Measurements from ENCODE around the gene NDST3. TPM values are rescaled to one million over a fixed set of nuclear protein-coding genes. Genes with fewer than 3 reads are reported as not detected.

Gene NDST3
- total RNA-seq, 6 experiments from 2014 or later = 0.25 to 1.0 (median 0.57) TPM

DNA sequence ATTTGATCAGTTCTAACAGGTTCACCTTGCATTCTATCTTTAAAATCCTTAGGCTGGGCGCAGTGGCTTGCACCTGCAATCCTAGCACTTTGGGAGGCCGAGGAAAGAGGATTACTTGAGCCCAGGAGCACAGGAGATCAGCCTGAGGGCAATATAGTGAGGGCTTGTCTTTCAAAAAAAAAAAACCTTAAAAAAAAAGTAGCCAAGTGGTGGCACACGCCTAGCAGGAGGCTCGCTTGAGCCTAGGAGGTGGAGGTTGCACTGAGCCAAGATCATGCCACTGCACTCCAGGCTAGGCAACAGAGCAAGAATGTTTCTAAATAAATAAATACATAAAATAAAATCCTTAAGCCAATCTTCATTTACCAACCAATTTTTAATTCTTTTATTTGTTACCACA lies 243.0 kb downstream of the NDST3 start:
- Histone ChIP-seq H3K9me3 (no peaks in the 10 kb centered on the region), H3K36me3 (peaks cover 0 to 14% (median 4%) of the 10 kb centered on the region in 4 donors), H3K27ac (peak overlapping the region; percentile 94 to 96 (median 96)), H3K4me1 (peaks cover 0 to 36% (median 9%) of the 10 kb centered on the region in 4 donors), H3K4me3 (peak overlapping the region in 2 of 3 donors; percentile 75 to 81), H3K27me3 (no peaks in the 10 kb centered on the region)
- DNase-seq = peak in 1 of 3 donors; percentile 56
- intact Hi-C loops (cut with DNase I) = no loop called here
- ATAC-seq = peak in 2 of 4 donors; percentile 13 to 18
- 38% methylated on average over 4 of the region's 4 CpGs for WGBS (ENCODE audit: insufficient coverage, low coverage, low lambda C conversion rate, missing lambda C conversion rate)
- TF ChIP-seq POLR2A (IDR thresholded peaks at IDR 0.05) = no peak
- TF ChIP-seq, protein P1, sequence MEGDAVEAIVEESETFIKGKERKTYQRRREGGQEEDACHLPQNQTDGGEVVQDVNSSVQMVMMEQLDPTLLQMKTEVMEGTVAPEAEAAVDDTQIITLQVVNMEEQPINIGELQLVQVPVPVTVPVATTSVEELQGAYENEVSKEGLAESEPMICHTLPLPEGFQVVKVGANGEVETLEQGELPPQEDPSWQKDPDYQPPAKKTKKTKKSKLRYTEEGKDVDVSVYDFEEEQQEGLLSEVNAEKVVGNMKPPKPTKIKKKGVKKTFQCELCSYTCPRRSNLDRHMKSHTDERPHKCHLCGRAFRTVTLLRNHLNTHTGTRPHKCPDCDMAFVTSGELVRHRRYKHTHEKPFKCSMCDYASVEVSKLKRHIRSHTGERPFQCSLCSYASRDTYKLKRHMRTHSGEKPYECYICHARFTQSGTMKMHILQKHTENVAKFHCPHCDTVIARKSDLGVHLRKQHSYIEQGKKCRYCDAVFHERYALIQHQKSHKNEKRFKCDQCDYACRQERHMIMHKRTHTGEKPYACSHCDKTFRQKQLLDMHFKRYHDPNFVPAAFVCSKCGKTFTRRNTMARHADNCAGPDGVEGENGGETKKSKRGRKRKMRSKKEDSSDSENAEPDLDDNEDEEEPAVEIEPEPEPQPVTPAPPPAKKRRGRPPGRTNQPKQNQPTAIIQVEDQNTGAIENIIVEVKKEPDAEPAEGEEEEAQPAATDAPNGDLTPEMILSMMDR (IDR thresholded peaks at IDR 0.05) = no peak

DNA sequence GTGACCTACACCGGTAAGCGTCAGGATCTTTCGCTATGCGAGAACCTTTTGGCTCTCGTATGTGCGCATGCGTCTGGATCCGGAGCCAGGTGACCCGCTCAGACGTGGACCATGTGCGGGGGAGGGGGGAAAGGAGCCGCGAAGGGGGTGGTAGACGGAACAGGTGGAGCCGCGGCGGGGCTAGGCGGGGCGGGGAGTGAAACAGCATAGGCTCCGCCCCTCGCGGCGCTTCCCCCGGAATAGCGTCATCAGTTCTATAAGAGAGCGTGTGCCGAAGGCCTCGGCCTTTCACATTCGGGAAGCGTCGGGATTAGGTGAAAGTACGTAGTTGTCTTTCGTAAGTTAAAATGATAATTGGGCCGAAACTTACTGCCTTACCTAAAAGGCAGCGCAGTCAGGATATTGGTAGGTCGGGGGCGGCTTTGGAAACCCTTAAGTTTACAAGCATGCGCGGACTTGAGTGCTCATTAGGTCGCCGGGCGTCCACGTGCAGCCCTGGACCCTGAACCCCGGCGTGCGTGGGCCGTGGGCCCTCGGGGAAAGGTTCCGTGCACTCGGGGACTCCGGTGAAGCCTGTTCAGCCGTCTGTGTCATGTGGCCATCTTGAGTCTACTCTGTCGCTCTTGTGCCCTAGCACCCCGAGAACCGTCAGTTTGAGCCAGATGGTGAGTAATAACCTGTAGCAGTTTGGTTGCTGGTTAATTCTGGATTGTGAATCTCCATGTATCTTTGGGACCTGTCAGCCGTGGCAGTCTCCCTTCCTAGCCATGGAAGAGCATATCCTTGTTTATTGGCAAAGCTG lies 244.4 kb downstream of the NDST3 start:
- no peaks in the 10 kb centered on the region for H3K9me3 ChIP-seq
- peak; percentile 91 for TF ChIP-seq POLR2A (IDR thresholded peaks at IDR 0.05)
- TF ChIP-seq, protein P1 (IDR thresholded peaks at IDR 0.05) = no peak
- peak overlapping the region; percentile 94 to 96 (median 96) for H3K27ac ChIP-seq
- peaks cover 0 to 14% (median 4%) of the 10 kb centered on the region in 4 donors for H3K36me3 ChIP-seq
- intact Hi-C loops (cut with DNase I) = no loop called here
- peak overlapping the region; percentile 75 to 81 (median 75) for H3K4me3 ChIP-seq
- no peaks in the 10 kb centered on the region for H3K27me3 ChIP-seq
- DNase-seq = peak; percentile 99
- ATAC-seq = peak; percentile 90 to 97 (median 93)
- peaks cover 0 to 46% (median 11%) of the 10 kb centered on the region in 4 donors for H3K4me1 ChIP-seq
- under 1% methylated on average over 37 of the region's 56 CpGs for WGBS (ENCODE audit: insufficient coverage, low coverage, low lambda C conversion rate, missing lambda C conversion rate)

DNA sequence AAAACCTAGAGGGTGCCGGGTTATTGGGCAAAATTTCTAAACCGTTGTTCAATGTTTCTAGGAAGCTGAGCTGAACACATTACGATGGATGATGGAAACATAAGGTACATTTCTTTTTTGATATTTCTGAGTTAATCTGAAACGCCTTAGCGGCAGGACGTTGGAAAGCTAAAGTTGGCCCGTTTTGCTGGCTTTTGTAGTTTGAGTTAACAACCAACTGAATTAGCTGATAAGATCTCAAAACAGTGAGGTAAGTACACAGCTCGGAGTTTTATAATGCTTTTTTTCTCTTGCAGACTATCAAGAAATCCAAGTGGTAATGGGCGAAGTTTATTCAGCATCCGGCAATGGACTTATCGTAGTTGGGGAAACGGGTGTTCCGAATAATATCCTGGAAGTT lies 245.0 kb downstream of the NDST3 start:
- H3K4me1 ChIP-seq = peaks cover 0 to 46% (median 11%) of the 10 kb centered on the region in 4 donors
- DNase-seq (no peak), ATAC-seq (no peak)
- WGBS (ENCODE audit: insufficient coverage, low coverage, low lambda C conversion rate, missing lambda C conversion rate) = 1% methylated on average over 13 of the region's 13 CpGs
- TF ChIP-seq, protein P1 (IDR thresholded peaks at IDR 0.05) = no peak
- TF ChIP-seq POLR2A (IDR thresholded peaks at IDR 0.05) = no peak
- H3K27me3 ChIP-seq = no peaks in the 10 kb centered on the region
- H3K9me3 ChIP-seq = no peaks in the 10 kb centered on the region
- H3K36me3 ChIP-seq = peaks cover 0 to 14% (median 4%) of the 10 kb centered on the region in 4 donors
- peak overlapping the region; percentile 75 to 81 (median 75) for H3K4me3 ChIP-seq
- H3K27ac ChIP-seq = peak overlapping the region; percentile 94 to 96 (median 96)
- intact Hi-C loops (cut with DNase I) = no loop called here

DNA sequence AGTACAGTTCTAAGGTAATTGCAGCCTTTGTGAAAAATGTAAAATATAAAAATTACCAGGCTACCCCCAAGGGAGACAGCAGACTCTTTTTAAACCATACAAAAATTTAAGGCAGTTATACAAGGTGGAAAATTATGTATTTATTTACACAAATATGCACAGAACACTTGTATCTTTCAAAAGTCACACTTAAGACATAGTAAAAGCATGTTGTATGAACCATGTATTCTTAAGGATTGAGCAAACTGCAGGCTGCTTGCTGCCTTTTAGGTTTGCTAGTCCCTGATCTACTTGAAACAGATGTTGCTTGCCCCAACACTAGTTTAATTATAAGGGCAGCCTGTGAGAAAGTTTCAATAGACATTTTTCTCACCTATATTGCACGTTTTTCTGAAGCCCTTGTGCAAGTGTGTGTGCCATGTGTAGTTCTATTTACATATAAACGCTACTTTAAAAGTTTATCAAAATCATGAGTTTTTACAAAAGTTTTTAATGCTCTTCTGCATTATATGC lies 245.7 kb downstream of the NDST3 start:
- TF ChIP-seq, protein P1 (IDR thresholded peaks at IDR 0.05) = no peak
- no peak for TF ChIP-seq POLR2A (IDR thresholded peaks at IDR 0.05)
- DNase-seq (no peak), ATAC-seq (no peak)
- H3K27ac ChIP-seq = peak overlapping the region in 2 of 3 donors; percentile 96
- peak overlapping the region; percentile 75 to 81 (median 75) for H3K4me3 ChIP-seq
- WGBS (ENCODE audit: insufficient coverage, low coverage, low lambda C conversion rate, missing lambda C conversion rate) = 24% methylated on average over 2 of the region's 2 CpGs
- no peaks in the 10 kb centered on the region for H3K9me3 ChIP-seq
- peaks cover 0 to 45% (median 11%) of the 10 kb centered on the region in 4 donors for H3K4me1 ChIP-seq
- H3K36me3 ChIP-seq = peaks cover 0 to 14% (median 4%) of the 10 kb centered on the region in 4 donors
- intact Hi-C loops (cut with DNase I) = loop anchor here in 1 of 2 donors (10.0 kb wide), 1 partner anchor 75 kb away; the partner anchor contains the start of gene PRSS12
- no peaks in the 10 kb centered on the region for H3K27me3 ChIP-seq
